ENCODE measurements around the gene CEP72.

- TF ChIP-seq POLR2A (IDR thresholded peaks at IDR 0.05; ENCODE audit: low read length) (no peak), GATA1 (IDR thresholded peaks at IDR 0.05; ENCODE audit: low read depth, low read length) (no peak)
Observed at GRCh38 chr5:644509-644908, 32.4 kb downstream of the CEP72 start.
